GM23338 (cell line): ENCODE measurements around the gene FRYL.

ENCODE experiments used
- EZH2phosphoT487 ChIP-seq: fragments of 200-600 bp; sonication (generic); IDR thresholded peaks from one replicate; pipeline ENCODE4 v1.8.1; 2018; ENCODE audit warnings: antibody characterized with exemption; ENCODE audit not compliant: unreplicated experiment
- POLR2AphosphoS5 ChIP-seq: IDR thresholded peaks from 2 replicates; pipeline ENCODE4 v1.6.1; 2016; ENCODE audit warnings: antibody characterized with exemption, low read depth
- TF ChIP-seq, protein P1 (sequence below): IDR thresholded peaks from one replicate; pipeline ENCODE4 v1.6.1; 2018; ENCODE audit warnings: antibody characterized with exemption; ENCODE audit not compliant: unreplicated experiment
- TF ChIP-seq, protein P2 (sequence below), 2 experiments: fragments of 200-600 bp in 1 of 2; sonication (generic) in 1 of 2; conservative IDR thresholded peaks; 2 replicates each; pipeline versions ENCODE4 v1.5.1 to v1.6.1; 2016 to 2017; ENCODE audit warnings: antibody characterized with exemption in 2 of 2, low read depth in 2 of 2, mild to moderate bottlenecking in 2 of 2, moderate library complexity in 1 of 2

DNA sequence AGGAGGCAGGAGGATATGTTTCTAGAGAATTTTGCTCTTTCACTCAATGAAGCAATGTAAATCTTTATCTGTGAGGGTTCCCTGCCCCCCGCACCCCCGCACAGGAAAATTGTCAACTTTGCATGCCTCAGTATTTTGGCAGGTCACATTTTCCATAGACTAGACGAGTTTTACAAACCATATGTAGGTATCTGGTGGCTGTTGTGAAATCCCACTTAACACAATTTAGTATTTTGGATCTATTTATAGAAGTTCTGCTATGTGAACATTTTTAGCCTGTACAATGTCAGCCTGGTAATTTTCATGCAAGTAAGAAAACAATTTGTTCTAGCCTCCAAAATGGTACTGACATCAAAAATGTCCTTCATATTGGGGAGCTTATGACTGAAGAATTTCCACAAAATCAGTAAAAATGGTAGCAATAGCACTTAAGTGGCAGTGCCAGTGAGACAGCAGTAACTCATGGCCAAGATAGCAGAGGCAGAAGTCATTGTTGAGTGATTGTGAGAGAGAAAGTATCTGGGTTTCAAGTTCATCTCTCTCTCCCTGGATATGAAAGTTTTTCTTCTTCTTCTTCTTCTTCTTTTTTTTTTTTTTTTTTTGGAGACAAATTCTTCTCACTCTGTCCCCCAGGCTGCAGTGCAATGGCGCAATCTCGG, 12.4 kb upstream of the FRYL start:
- TF ChIP-seq, protein P1, sequence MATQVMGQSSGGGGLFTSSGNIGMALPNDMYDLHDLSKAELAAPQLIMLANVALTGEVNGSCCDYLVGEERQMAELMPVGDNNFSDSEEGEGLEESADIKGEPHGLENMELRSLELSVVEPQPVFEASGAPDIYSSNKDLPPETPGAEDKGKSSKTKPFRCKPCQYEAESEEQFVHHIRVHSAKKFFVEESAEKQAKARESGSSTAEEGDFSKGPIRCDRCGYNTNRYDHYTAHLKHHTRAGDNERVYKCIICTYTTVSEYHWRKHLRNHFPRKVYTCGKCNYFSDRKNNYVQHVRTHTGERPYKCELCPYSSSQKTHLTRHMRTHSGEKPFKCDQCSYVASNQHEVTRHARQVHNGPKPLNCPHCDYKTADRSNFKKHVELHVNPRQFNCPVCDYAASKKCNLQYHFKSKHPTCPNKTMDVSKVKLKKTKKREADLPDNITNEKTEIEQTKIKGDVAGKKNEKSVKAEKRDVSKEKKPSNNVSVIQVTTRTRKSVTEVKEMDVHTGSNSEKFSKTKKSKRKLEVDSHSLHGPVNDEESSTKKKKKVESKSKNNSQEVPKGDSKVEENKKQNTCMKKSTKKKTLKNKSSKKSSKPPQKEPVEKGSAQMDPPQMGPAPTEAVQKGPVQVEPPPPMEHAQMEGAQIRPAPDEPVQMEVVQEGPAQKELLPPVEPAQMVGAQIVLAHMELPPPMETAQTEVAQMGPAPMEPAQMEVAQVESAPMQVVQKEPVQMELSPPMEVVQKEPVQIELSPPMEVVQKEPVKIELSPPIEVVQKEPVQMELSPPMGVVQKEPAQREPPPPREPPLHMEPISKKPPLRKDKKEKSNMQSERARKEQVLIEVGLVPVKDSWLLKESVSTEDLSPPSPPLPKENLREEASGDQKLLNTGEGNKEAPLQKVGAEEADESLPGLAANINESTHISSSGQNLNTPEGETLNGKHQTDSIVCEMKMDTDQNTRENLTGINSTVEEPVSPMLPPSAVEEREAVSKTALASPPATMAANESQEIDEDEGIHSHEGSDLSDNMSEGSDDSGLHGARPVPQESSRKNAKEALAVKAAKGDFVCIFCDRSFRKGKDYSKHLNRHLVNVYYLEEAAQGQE: no peak
- no peak for TF ChIP-seq EZH2phosphoT487
- TF ChIP-seq, protein P2, sequence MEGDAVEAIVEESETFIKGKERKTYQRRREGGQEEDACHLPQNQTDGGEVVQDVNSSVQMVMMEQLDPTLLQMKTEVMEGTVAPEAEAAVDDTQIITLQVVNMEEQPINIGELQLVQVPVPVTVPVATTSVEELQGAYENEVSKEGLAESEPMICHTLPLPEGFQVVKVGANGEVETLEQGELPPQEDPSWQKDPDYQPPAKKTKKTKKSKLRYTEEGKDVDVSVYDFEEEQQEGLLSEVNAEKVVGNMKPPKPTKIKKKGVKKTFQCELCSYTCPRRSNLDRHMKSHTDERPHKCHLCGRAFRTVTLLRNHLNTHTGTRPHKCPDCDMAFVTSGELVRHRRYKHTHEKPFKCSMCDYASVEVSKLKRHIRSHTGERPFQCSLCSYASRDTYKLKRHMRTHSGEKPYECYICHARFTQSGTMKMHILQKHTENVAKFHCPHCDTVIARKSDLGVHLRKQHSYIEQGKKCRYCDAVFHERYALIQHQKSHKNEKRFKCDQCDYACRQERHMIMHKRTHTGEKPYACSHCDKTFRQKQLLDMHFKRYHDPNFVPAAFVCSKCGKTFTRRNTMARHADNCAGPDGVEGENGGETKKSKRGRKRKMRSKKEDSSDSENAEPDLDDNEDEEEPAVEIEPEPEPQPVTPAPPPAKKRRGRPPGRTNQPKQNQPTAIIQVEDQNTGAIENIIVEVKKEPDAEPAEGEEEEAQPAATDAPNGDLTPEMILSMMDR (conservative IDR thresholded peaks at IDR 0.05; ENCODE audit: low read depth in 2 of 2): no peak
- no peak for TF ChIP-seq POLR2AphosphoS5
